CD14-positive monocyte (primary cell): ENCODE data around the gene DVL2. TPM values are rescaled to one million over a fixed set of nuclear protein-coding genes. Genes with fewer than 3 reads are reported as not detected.

Experiments used
- DNase-seq, 3 donors: peaks; one replicate each; pipeline ENCODE4 v3.0.0-alpha.2; 2011 to 2022
- H2AFZ ChIP-seq: 2 replicates; pipeline ENCODE4 v1.6.0; 2012; ENCODE audit warnings: mild to moderate bottlenecking, low read depth, low read length, inconsistent platforms; ENCODE audit not compliant: insufficient read depth, poor library complexity, severe bottlenecking
- H3K27ac ChIP-seq, 2 donors: 1 replicate in 1 of 2; 2 replicates in 1 of 2; pipeline ENCODE4 v1.5.1; 2012 to 2013; ENCODE audit warnings: low read length in 2 of 2, control low read depth in 1 of 2, inconsistent platforms in 1 of 2, low read depth in 1 of 2, mild to moderate bottlenecking in 1 of 2
- H3K27me3 ChIP-seq, 2 donors: one replicate each; pipeline versions ENCODE4 v1.6.0 to v1.6.1; 2011 to 2013; ENCODE audit warnings: low read length in 2 of 2; ENCODE audit not compliant: control insufficient read depth in 2 of 2, insufficient read depth in 2 of 2
- H3K36me3 ChIP-seq, 2 donors: replicated peaks in 1 of 2; 1 replicate in 1 of 2; 2 replicates in 1 of 2; pipeline versions ENCODE4 v1.5.1 to v1.6.1; 2012 to 2013; ENCODE audit warnings: low read length in 2 of 2, control low read depth in 1 of 2, inconsistent platforms in 1 of 2, mild to moderate bottlenecking in 1 of 2; ENCODE audit not compliant: insufficient read depth in 2 of 2, control insufficient read depth in 1 of 2
- H3K4me1 ChIP-seq, 2 donors: 1 replicate in 1 of 2; 2 replicates in 1 of 2; pipeline versions ENCODE4 v1.5.1 to v1.6.1; 2012 to 2013; ENCODE audit warnings: low read length in 2 of 2, control low read depth in 1 of 2, inconsistent platforms in 1 of 2, mild to moderate bottlenecking in 1 of 2, moderate library complexity in 1 of 2; ENCODE audit not compliant: insufficient read depth in 2 of 2, control insufficient read depth in 1 of 2
- H3K4me2 ChIP-seq: replicated peaks from 2 replicates; pipeline ENCODE3; 2012; ENCODE audit warnings: low read length, moderate library complexity, mild to moderate bottlenecking; ENCODE audit not compliant: poor library complexity, severe bottlenecking; ENCODE audit errors: extremely low read depth
- H3K4me3 ChIP-seq, 3 experiments: fragments of 200-600 bp in 1 of 3; sonication (generic) in 1 of 3; replicated peaks in 1 of 3; 1 replicate in 2 of 3; 2 replicates in 1 of 3; pipeline ENCODE4 v1.5.1; 2011 to 2013; ENCODE audit warnings: low read length in 3 of 3, mild to moderate bottlenecking in 3 of 3, control low read depth in 2 of 3, low read depth in 2 of 3, inconsistent platforms in 1 of 3, moderate library complexity in 1 of 3
- H3K79me2 ChIP-seq: 2 replicates; pipeline ENCODE4 v1.6.0; 2012; ENCODE audit warnings: mild to moderate bottlenecking, control low read depth, inconsistent platforms, low read length, moderate library complexity; ENCODE audit not compliant: insufficient read depth
- H3K9ac ChIP-seq: 2 replicates; pipeline ENCODE4 v1.6.0; 2017; ENCODE audit warnings: low read length, mild to moderate bottlenecking; ENCODE audit not compliant: insufficient read depth, poor library complexity, severe bottlenecking
- H3K9me3 ChIP-seq, 2 donors: replicated peaks in 1 of 2; 1 replicate in 1 of 2; 2 replicates in 1 of 2; pipeline versions ENCODE4 v1.5.1 to v1.6.1; 2012 to 2013; ENCODE audit warnings: low read length in 2 of 2, control low read depth in 1 of 2; ENCODE audit not compliant: control insufficient read depth in 1 of 2, insufficient read depth in 1 of 2
- H4K20me1 ChIP-seq: 2 replicates; pipeline ENCODE4 v1.6.0; 2012; ENCODE audit warnings: mild to moderate bottlenecking, low read length, control low read depth, moderate library complexity; ENCODE audit not compliant: insufficient read depth
- H3K27ac Mint-ChIP-seq, 7 donors: one replicate each; pipeline ENCODE4 v1.8.0; 2020; ENCODE audit warnings: mild to moderate bottlenecking in 7 of 7, mixed read lengths in 7 of 7, moderate library complexity in 6 of 7, inconsistent platforms in 2 of 7
- H3K27me3 Mint-ChIP-seq, 3 donors: one replicate each; pipeline ENCODE4 v1.8.0; 2021 to 2022; ENCODE audit warnings: low read depth in 3 of 3, mild to moderate bottlenecking in 3 of 3, mixed read lengths in 3 of 3, moderate library complexity in 3 of 3, inconsistent platforms in 1 of 3
- H3K36me3 Mint-ChIP-seq, 2 donors: one replicate each; pipeline ENCODE4 v1.8.0; 2020; ENCODE audit warnings: mixed read lengths in 2 of 2, inconsistent platforms in 1 of 2, mild to moderate bottlenecking in 1 of 2
- H3K4me1 Mint-ChIP-seq: one replicate; pipeline ENCODE4 v1.8.0; 2020; ENCODE audit warnings: mild to moderate bottlenecking, mixed read lengths
- H3K4me3 Mint-ChIP-seq, 2 donors: one replicate each; pipeline ENCODE4 v1.8.0; 2020; ENCODE audit warnings: mild to moderate bottlenecking in 2 of 2, mixed read lengths in 2 of 2, moderate library complexity in 1 of 2
- H3K9me3 Mint-ChIP-seq, 7 donors: one replicate each; pipeline ENCODE4 v1.8.0; 2020 to 2022; ENCODE audit warnings: mixed read lengths in 7 of 7, mild to moderate bottlenecking in 6 of 7, moderate library complexity in 6 of 7, inconsistent platforms in 2 of 7
- CTCF ChIP-seq: fragments of 200-600 bp; IDR thresholded peaks from one replicate; pipeline ENCODE4 v1.8.0; 2022; ENCODE audit warnings: antibody characterized with exemption, mild to moderate bottlenecking
- WGBS: methylation state at CpG from one replicate; pipeline ENCODE4 v1.1.5; 2013; ENCODE audit warnings: missing lambda C conversion rate; ENCODE audit not compliant: insufficient coverage; 5-methylcytosine and 5-hydroxymethylcytosine counted together
- intact Hi-C, 2 donors: fragments of 100-400 bp; cut with micrococcal nuclease; formaldehyde crosslinking; loops; one replicate each; pipeline versions ENCODE4 v1.15.0 to v1.15.1; 2023
- polyA plus RNA-seq, 3 donors: library from polyadenylated mRNA; depleted of rRNA in 1 of 3; unstranded in 2 of 3; stranded (reverse) in 1 of 3; fragments of 300-500 nt in 2 of 3; fragments of >200 nt in 1 of 3; fragmentation: Illumina TruSeq in 2 of 3; gene quantifications; 1 replicate in 2 of 3; 2 replicates in 1 of 3; pipeline ENCODE4 v1.2.3, GENCODE V29; 2012 to 2021

Gene DVL2
- polyA plus RNA-seq, 3 donors, result 6.7 to 7.8 (median 7.0) TPM

- Histone ChIP-seq H4K20me1 (peaks cover 18% of the 10 kb centered on the region), H3K4me2 (no peak overlapping the region), H3K4me1 (peaks cover 7 to 12% of the 10 kb centered on the region in 2 donors), H3K9ac (no peak overlapping the region), H3K27ac (no peak overlapping the region), H3K36me3 (peaks cover 66 to 95% of the 10 kb centered on the region in 2 donors), H3K79me2 (peaks cover 15% of the 10 kb centered on the region), H3K4me3 (no peak overlapping the region), H3K27me3 (no peaks in the 10 kb centered on the region), H3K9me3 (no peaks in the 10 kb centered on the region), H2AFZ (no peak overlapping the region)
- Mint-ChIP-seq H3K4me3 (no peak overlapping the region), H3K36me3 (peaks cover 80 to 95% of the 10 kb centered on the region in 2 donors), H3K27me3 (peaks cover 0 to 2% (median 0%) of the 10 kb centered on the region in 3 donors), H3K4me1 (peaks cover 12% of the 10 kb centered on the region), H3K27ac (no peak overlapping the region), H3K9me3 (peaks cover 0 to 2% (median 0%) of the 10 kb centered on the region in 7 donors)
- intact Hi-C loops, result no loop called here
- 89% methylated on average over 4 of the region's 21 CpGs for WGBS
- DNase-seq, result no peak
- no peak for TF ChIP-seq CTCF
These were observed 8.5 kb downstream of the DVL2 start for GRCh38 chr17:7225711-7226331.

GRCh38 chr17:7224661-7225111 lies 9.6 kb downstream of the DVL2 start:
- Histone ChIP-seq H3K36me3 (peaks cover 58 to 83% of the 10 kb centered on the region in 2 donors), H3K27ac (no peak overlapping the region), H3K9me3 (no peaks in the 10 kb centered on the region), H3K4me2 (no peak overlapping the region), H4K20me1 (peaks cover 18% of the 10 kb centered on the region), H3K4me3 (no peak overlapping the region), H2AFZ (no peak overlapping the region), H3K79me2 (peaks cover 19% of the 10 kb centered on the region), H3K4me1 (peaks cover 14 to 21% of the 10 kb centered on the region in 2 donors), H3K27me3 (no peaks in the 10 kb centered on the region), H3K9ac (no peak overlapping the region)
- TF ChIP-seq CTCF, result no peak
- WGBS, result 98% methylated on average over 12 of the region's 15 CpGs
- DNase-seq, result no peak
- no peak overlapping the region for H3K4me3 Mint-ChIP-seq
- H3K9me3 Mint-ChIP-seq, result peaks cover 0 to 2% (median 0%) of the 10 kb centered on the region in 7 donors
- H3K36me3 Mint-ChIP-seq, result peaks cover 72 to 83% of the 10 kb centered on the region in 2 donors
- H3K27me3 Mint-ChIP-seq, result peaks cover 0 to 2% (median 0%) of the 10 kb centered on the region in 3 donors
- H3K27ac Mint-ChIP-seq, result peak overlapping the region in 2 of 7 donors; percentile 25 to 41
- intact Hi-C loops, result loop anchor here (5.0 kb wide), 1 partner anchor 73 kb away; no protein-coding TSS in a partner anchor
- peaks cover 19% of the 10 kb centered on the region for H3K4me1 Mint-ChIP-seq
